SJCRH30 (cell line): ENCODE results near the gene TRAF3IP3. TPM values are rescaled to one million over a fixed set of nuclear protein-coding genes. Genes with fewer than 3 reads are reported as not detected.

Experiments
- DNase-seq, 2 experiments: peaks; one replicate each; pipeline ENCODE4 v3.0.0-alpha.2; 2015 to 2020
- H3K27ac ChIP-seq: fragments of 250-450 bp; sonication (Bioruptor Pico); 2 replicates; pipeline ENCODE4 v1.5.1; 2020; ENCODE audit warnings: mild to moderate bottlenecking, moderate library complexity
- H3K27me3 ChIP-seq: fragments of 250-450 bp; sonication (Bioruptor Pico); 2 replicates; pipeline ENCODE4 v1.5.1; 2020; ENCODE audit warnings: mild to moderate bottlenecking, moderate library complexity
- H3K36me3 ChIP-seq: fragments of 250-450 bp; sonication (Bioruptor Pico); 2 replicates; pipeline ENCODE4 v1.5.1; 2020; ENCODE audit warnings: mild to moderate bottlenecking, moderate library complexity
- H3K4me1 ChIP-seq: fragments of 250-450 bp; sonication (Bioruptor Pico); 2 replicates; pipeline ENCODE4 v1.5.1; 2020; ENCODE audit warnings: mild to moderate bottlenecking, moderate library complexity
- H3K4me3 ChIP-seq: fragments of 250-450 bp; sonication (Bioruptor Pico); 2 replicates; pipeline ENCODE4 v1.5.1; 2020; ENCODE audit warnings: mild to moderate bottlenecking, moderate library complexity
- H3K9me3 ChIP-seq: fragments of 250-450 bp; sonication (Bioruptor Pico); replicated peaks from 2 replicates; pipeline ENCODE4 v1.5.1; 2020; ENCODE audit warnings: mild to moderate bottlenecking, moderate library complexity
- total RNA-seq: library from RNA; depleted of rRNA; stranded (reverse); fragments of >200 nt; shearing (Covaris generic); gene quantifications from 2 replicates; pipeline ENCODE4 v1.2.3, GENCODE V29; 2014

TRAF3IP3 gene
- total RNA-seq, 1 experiment from 2014 or later = 0.06 TPM

GRCh38 chr1:209809611-209810010 is 53.8 kb downstream of the TRAF3IP3 start:
- H3K4me3 ChIP-seq = no peak overlapping the region

DNA sequence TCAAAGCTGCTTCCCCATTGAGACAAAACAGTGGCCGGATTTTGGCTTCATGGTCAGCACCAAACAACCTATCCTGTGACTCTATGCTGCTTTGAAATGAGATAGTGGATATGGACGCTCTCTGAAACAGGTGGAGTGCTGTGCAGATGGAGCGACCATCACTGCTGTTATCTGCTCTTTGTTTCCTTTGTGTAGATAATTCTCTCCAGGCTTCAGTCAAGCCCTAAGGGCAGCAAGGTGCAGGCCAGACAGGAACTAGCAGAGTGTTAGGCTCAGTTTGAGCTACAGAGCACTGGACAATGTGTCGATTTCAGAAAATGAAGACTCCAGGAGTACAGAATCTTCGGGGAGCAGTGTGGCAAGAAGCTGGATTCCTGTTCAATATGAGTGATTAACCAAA is 54.9 kb downstream of the TRAF3IP3 start:
- 0 out of 2 replicates have a peak, but pooled peaks cover 4% of the 10 kb centered on the region for H3K27me3 ChIP-seq
- DNase-seq = no peak
- no peak overlapping the region for H3K27ac ChIP-seq
- peaks cover 13% of the 10 kb centered on the region for H3K4me1 ChIP-seq
- no peaks in the 10 kb centered on the region for H3K36me3 ChIP-seq
- H3K4me3 ChIP-seq = no peak overlapping the region
- no peaks in the 10 kb centered on the region for H3K9me3 ChIP-seq

More at GRCh38 chr1:209809611-209810010, 53.8 kb downstream of the TRAF3IP3 start:
- Histone ChIP-seq H3K36me3 (no peaks in the 10 kb centered on the region), H3K4me1 (peaks cover 7% of the 10 kb centered on the region), H3K27ac (no peak overlapping the region), H3K9me3 (no peaks in the 10 kb centered on the region), H3K27me3 (0 out of 2 replicates have a peak, but pooled peaks cover 4% of the 10 kb centered on the region)
- DNase-seq = no peak

GRCh38 chr1:209813902-209814301 is 58.0 kb downstream of the TRAF3IP3 start:
- Histone ChIP-seq H3K27me3 (0 out of 2 replicates have a peak, but pooled peaks cover 4% of the 10 kb centered on the region), H3K36me3 (no peaks in the 10 kb centered on the region), H3K27ac (no peak overlapping the region), H3K4me3 (no peak overlapping the region), H3K9me3 (no peaks in the 10 kb centered on the region), H3K4me1 (peaks cover 6% of the 10 kb centered on the region; the same call in 1 of the 2 replicates)
- no peak for DNase-seq

DNA sequence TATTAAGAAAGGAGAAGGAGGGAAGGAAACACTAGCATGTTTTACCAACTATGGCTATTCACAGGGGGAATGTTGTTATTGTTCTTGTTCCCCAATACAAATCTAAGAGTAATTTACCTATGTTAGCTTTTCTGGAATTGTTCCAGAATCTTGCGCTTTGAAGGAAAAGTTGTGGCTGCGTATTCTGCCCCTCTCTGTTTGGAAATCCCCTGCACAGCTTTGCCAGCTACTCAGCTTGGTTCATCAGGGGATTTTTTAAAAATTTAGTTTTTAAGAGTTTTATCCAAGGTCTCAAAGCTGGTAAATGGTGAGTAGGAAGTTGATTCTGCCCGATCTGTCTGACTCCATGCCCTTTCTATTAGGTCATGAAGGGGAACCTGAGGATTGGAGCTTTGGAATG is 59.6 kb downstream of the TRAF3IP3 start:
- Histone ChIP-seq H3K9me3 (no peaks in the 10 kb centered on the region), H3K4me1 (peaks cover 6% of the 10 kb centered on the region; the same call in 1 of the 2 replicates), H3K27ac (no peak overlapping the region), H3K36me3 (no peaks in the 10 kb centered on the region), H3K4me3 (no peak overlapping the region), H3K27me3 (0 out of 2 replicates have a peak, but pooled peaks cover 4% of the 10 kb centered on the region)
- no peak for DNase-seq

GRCh38 chr1:209815931-209816341 is 60.1 kb downstream of the TRAF3IP3 start:
- no peak overlapping the region for H3K4me3 ChIP-seq
- no peak for DNase-seq
- H3K27ac ChIP-seq = no peak overlapping the region
- no peaks in the 10 kb centered on the region for H3K36me3 ChIP-seq
- 0 out of 2 replicates have a peak, but pooled peaks cover 4% of the 10 kb centered on the region for H3K27me3 ChIP-seq
- H3K9me3 ChIP-seq = no peaks in the 10 kb centered on the region
- peaks cover 6% of the 10 kb centered on the region; the same call in 1 of the 2 replicates for H3K4me1 ChIP-seq

DNA sequence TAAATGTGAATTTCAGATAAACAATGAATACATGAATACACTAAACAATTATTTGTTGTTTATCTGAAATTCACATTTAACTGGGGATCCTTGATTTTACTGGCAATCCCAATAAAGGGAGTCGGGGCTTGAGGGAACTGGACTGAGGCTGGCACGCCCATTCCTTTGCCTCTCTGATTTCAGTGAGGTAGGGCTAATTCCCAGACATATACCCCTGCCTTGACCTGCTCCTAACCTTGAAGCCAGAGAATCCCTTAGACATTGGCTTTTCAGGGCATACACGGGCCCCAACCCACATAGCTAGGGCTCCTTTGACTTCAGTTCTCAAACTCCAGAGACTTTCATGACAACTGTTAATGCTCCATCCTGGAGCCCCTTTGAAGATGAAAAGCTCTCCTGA is 61.1 kb downstream of the TRAF3IP3 start:
- Histone ChIP-seq H3K27ac (no peak overlapping the region), H3K36me3 (no peaks in the 10 kb centered on the region), H3K9me3 (no peaks in the 10 kb centered on the region), H3K27me3 (0 out of 2 replicates have a peak, but pooled peaks cover 4% of the 10 kb centered on the region), H3K4me3 (no peak overlapping the region), H3K4me1 (peaks cover 6% of the 10 kb centered on the region; the same call in 1 of the 2 replicates)
- DNase-seq = no peak

DNA sequence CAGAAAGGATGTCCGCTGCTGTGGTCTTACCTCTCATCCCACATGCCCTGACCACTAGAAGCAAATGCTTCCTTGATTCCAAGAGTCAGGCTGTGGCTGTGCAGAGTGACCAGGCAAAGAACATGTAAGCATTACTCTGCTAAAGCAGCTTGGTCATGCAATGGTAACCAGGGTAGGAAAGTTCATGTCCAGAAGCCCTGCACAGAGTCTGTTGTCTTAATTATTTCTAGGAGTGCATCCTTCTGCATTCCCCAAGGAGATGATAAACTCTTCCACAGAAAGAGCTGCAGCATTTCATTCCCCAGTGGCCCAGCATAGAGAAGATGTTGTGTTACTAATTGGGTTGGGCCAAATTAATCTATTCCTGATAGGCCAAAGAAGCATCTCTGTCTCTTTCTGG is 61.8 kb downstream of the TRAF3IP3 start:
- H3K27ac ChIP-seq = no peak overlapping the region
- no peak overlapping the region for H3K4me3 ChIP-seq
- H3K27me3 ChIP-seq = 0 out of 2 replicates have a peak, but pooled peaks cover 4% of the 10 kb centered on the region
- no peaks in the 10 kb centered on the region for H3K9me3 ChIP-seq
- DNase-seq = no peak
- no peaks in the 10 kb centered on the region for H3K36me3 ChIP-seq
- H3K4me1 ChIP-seq = peaks cover 6% of the 10 kb centered on the region; the same call in 1 of the 2 replicates

DNA sequence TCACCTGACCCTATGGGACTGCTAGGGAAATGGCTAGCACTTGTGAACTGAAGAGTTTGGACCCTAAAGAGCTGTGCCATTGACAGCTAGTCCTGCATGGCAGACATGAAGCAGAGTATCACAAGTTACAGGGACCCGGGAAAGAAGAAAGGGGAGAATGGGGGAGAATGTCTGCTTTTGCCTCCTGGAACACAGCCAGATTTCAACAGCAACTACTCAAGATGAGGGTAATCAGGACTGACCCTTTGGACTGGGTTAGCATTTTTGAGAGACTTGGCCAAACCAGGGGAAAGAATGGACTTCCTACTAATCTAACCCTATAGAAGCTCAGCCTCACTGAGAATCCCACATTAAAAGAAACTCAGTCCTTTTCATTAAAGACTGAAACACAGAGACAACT is 63.2 kb downstream of the TRAF3IP3 start:
- Histone ChIP-seq H3K9me3 (no peaks in the 10 kb centered on the region), H3K36me3 (no peaks in the 10 kb centered on the region), H3K27ac (no peak overlapping the region), H3K4me3 (no peak overlapping the region), H3K4me1 (peaks cover 6% of the 10 kb centered on the region; the same call in 1 of the 2 replicates), H3K27me3 (no peaks in the 10 kb centered on the region)
- DNase-seq = no peak

DNA sequence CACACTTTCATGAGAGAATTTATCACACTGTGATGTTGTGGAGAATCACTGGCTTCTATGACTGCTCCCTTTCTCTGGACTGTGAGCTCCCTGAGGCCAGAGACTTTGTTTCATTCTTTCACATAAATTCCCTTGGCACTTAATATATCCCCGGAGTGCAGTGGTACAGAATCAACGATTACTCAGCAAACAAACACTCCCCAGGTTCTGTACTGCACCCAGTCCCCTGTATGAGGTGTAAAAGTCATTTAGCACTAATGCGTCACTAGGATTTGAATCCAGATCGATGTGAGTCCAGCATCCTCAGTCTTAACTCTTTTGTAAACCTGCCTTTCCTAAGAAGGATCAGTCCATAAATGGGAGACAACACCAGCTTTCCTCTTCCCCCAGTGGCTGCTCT is 65.1 kb downstream of the TRAF3IP3 start:
- no peaks in the 10 kb centered on the region for H3K9me3 ChIP-seq
- H3K36me3 ChIP-seq = no peaks in the 10 kb centered on the region
- no peak for DNase-seq
- no peaks in the 10 kb centered on the region for H3K27me3 ChIP-seq
- no peak overlapping the region for H3K4me3 ChIP-seq
- H3K4me1 ChIP-seq = no peaks in the 10 kb centered on the region; the same call in 1 of the 2 replicates
- no peak overlapping the region for H3K27ac ChIP-seq

- Histone ChIP-seq H3K4me1 (no peaks in the 10 kb centered on the region), H3K27ac (no peak overlapping the region), H3K36me3 (no peaks in the 10 kb centered on the region), H3K9me3 (no peaks in the 10 kb centered on the region), H3K27me3 (no peaks in the 10 kb centered on the region), H3K4me3 (peak overlapping the region; percentile 37; the same call in 1 of the 2 replicates)
- no peak for DNase-seq
These were observed 66.9 kb downstream of the TRAF3IP3 start for GRCh38 chr1:209822706-209823105.

DNA sequence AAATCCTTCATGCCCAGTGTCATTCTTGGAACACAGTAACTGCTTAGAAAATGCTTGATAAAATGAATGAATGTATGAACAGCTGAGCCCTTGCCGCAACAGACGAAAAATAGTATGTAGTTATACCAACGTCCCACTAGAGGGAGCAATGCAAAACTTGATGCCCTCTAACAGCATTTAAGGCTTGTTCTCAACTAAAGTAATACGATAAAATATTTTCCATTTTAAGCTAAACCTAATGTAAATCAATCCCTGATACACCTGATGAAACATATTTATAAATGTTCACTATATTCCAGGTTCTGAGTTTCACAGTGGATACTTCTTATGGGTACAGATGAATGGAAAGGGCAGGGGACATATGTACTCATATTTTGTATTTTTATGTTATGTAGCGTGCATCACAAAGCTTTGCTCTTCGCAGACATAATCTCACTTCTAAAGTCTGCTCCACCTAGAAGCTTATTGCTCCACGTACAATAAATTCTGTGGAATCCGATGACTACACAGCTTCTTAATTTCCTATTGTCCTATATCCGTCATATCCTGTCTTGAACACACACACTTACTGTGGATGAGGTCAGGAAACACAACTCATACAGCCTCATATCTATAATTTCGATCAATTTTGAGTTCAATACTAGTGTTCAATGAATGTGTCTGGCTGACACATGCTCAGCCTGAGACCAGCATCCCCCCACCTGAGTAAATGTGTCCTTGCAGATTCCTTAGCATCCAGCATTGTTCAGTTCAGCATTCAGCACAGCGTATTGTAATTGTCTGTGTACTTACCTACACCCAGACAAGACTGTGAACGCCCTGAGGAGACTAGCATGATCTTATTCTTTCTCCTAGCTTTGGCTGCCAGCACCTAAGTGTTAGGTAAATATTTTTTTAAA is 67.5 kb downstream of the TRAF3IP3 start:
- peak; percentile 28 to 87 for DNase-seq

GRCh38 chr1:209825591-209826434 is 70.0 kb downstream of the TRAF3IP3 start:
- H3K36me3 ChIP-seq = peaks cover 2% of the 10 kb centered on the region
- no peaks in the 10 kb centered on the region; the same call in 1 of the 2 replicates for H3K4me1 ChIP-seq
- no peak overlapping the region for H3K4me3 ChIP-seq
- no peak for DNase-seq
- H3K27ac ChIP-seq = no peak overlapping the region
- H3K27me3 ChIP-seq = no peaks in the 10 kb centered on the region
- no peaks in the 10 kb centered on the region for H3K9me3 ChIP-seq

More for the DNA sequence above, 67.5 kb downstream of the TRAF3IP3 start:
- Histone ChIP-seq H3K27ac (no peak overlapping the region; the same call in 1 of the 2 replicates), H3K9me3 (no peaks in the 10 kb centered on the region), H3K36me3 (no peaks in the 10 kb centered on the region), H3K4me1 (no peaks in the 10 kb centered on the region), H3K4me3 (peak overlapping the region; percentile 37), H3K27me3 (no peaks in the 10 kb centered on the region)

GRCh38 chr1:209827384-209828262 is 71.8 kb downstream of the TRAF3IP3 start, which contains the start of gene UTP25:
UTP25 (plus strand) TSS chr1:209827972; CDS start chr1:209828064, 92 bp downstream.
- H3K27ac ChIP-seq = peak within 1 kb of the TSS; percentile 54
- no peaks in the 10 kb centered on the region for H3K27me3 ChIP-seq
- H3K9me3 ChIP-seq = no peaks in the 10 kb centered on the region
- peak; percentile 95 to 99 for DNase-seq
- peaks cover 18% of the 10 kb centered on the region for H3K36me3 ChIP-seq
- no peaks in the 10 kb centered on the region; the same call in 1 of the 2 replicates for H3K4me1 ChIP-seq
- peak within 1 kb of the TSS; percentile 76 for H3K4me3 ChIP-seq
